Stomach smooth muscle (tissue), 2 donors: ENCODE measurements around the gene NUDT15.

Source experiments
- H3K27ac ChIP-seq: one replicate; pipeline ENCODE4 v1.7.0; 2013; ENCODE audit warnings: mild to moderate bottlenecking, low read length, inconsistent platforms
- H3K27me3 ChIP-seq, 2 donors: one replicate each; pipeline ENCODE4 v1.7.0; 2013; ENCODE audit warnings: low read length in 2 of 2; ENCODE audit not compliant: insufficient read depth in 2 of 2, control insufficient read depth in 1 of 2
- H3K36me3 ChIP-seq, 2 donors: one replicate each; pipeline ENCODE4 v1.7.0; 2013; ENCODE audit warnings: low read length in 2 of 2; ENCODE audit not compliant: control insufficient read depth in 2 of 2, insufficient read depth in 2 of 2
- H3K4me1 ChIP-seq: one replicate; pipeline ENCODE4 v1.7.0; 2013; ENCODE audit warnings: low read length; ENCODE audit not compliant: control insufficient read depth, insufficient read depth
- H3K4me3 ChIP-seq, 2 donors: one replicate each; pipeline ENCODE4 v1.7.0; 2013; ENCODE audit warnings: low read length in 2 of 2
- H3K9ac ChIP-seq, 2 donors: one replicate each; pipeline ENCODE4 v1.7.0; 2013; ENCODE audit warnings: low read length in 2 of 2, mild to moderate bottlenecking in 1 of 2
- H3K9me3 ChIP-seq, 2 donors: one replicate each; pipeline ENCODE4 v1.7.0; 2013; ENCODE audit warnings: low read length in 2 of 2; ENCODE audit not compliant: control insufficient read depth in 2 of 2
- donor health status: healthy.
- donor health status: Pancreatic carcinoma.

The NUDT15 gene

GRCh38 chr13:48006396-48006795, 31.1 kb upstream of the NUDT15 start:
- H3K27me3 ChIP-seq: no peaks in the 10 kb centered on the region
- H3K4me1 ChIP-seq: peaks cover 4% of the 10 kb centered on the region
- no peak overlapping the region for H3K27ac ChIP-seq
- H3K9ac ChIP-seq: no peak overlapping the region
- H3K4me3 ChIP-seq: no peak overlapping the region
- no peaks in the 10 kb centered on the region for H3K36me3 ChIP-seq
- no peaks in the 10 kb centered on the region for H3K9me3 ChIP-seq

- H3K4me1 ChIP-seq: no peaks in the 10 kb centered on the region
- H3K36me3 ChIP-seq: no peaks in the 10 kb centered on the region
- H3K27ac ChIP-seq: no peak overlapping the region
- H3K9me3 ChIP-seq: no peaks in the 10 kb centered on the region
- H3K27me3 ChIP-seq: no peaks in the 10 kb centered on the region
- H3K4me3 ChIP-seq: no peak overlapping the region
- no peak overlapping the region for H3K9ac ChIP-seq
Measured at GRCh38 chr13:48009284-48009683, 28.2 kb upstream of the NUDT15 start.

GRCh38 chr13:48010698-48011097, 26.8 kb upstream of the NUDT15 start:
- Histone ChIP-seq H3K36me3 (no peaks in the 10 kb centered on the region), H3K4me3 (no peak overlapping the region), H3K4me1 (no peaks in the 10 kb centered on the region), H3K9ac (no peak overlapping the region), H3K27ac (no peak overlapping the region), H3K27me3 (no peaks in the 10 kb centered on the region), H3K9me3 (no peaks in the 10 kb centered on the region)

- no peak overlapping the region for H3K27ac ChIP-seq
- H3K4me3 ChIP-seq: no peak overlapping the region
- no peaks in the 10 kb centered on the region for H3K36me3 ChIP-seq
- H3K27me3 ChIP-seq: no peaks in the 10 kb centered on the region
- no peaks in the 10 kb centered on the region for H3K4me1 ChIP-seq
- no peak overlapping the region for H3K9ac ChIP-seq
- H3K9me3 ChIP-seq: no peaks in the 10 kb centered on the region
Measured at GRCh38 chr13:48012668-48013067, 24.9 kb upstream of the NUDT15 start.

GRCh38 chr13:48014359-48014758, 23.2 kb upstream of the NUDT15 start:
- Histone ChIP-seq H3K9ac (no peak overlapping the region), H3K4me1 (no peaks in the 10 kb centered on the region), H3K27ac (no peak overlapping the region)

GRCh38 chr13:48018637-48019036, 18.9 kb upstream of the NUDT15 start:
- Histone ChIP-seq H3K9me3 (no peaks in the 10 kb centered on the region), H3K4me1 (no peaks in the 10 kb centered on the region), H3K4me3 (no peak overlapping the region), H3K36me3 (no peaks in the 10 kb centered on the region), H3K9ac (no peak overlapping the region), H3K27me3 (no peaks in the 10 kb centered on the region), H3K27ac (no peak overlapping the region)

More at GRCh38 chr13:48014359-48014758, 23.2 kb upstream of the NUDT15 start:
- Histone ChIP-seq H3K9me3 (no peaks in the 10 kb centered on the region), H3K36me3 (no peaks in the 10 kb centered on the region), H3K4me3 (no peak overlapping the region), H3K27me3 (no peaks in the 10 kb centered on the region)

GRCh38 chr13:48019796-48020195, 17.7 kb upstream of the NUDT15 start:
- H3K4me3 ChIP-seq: no peak overlapping the region
- no peaks in the 10 kb centered on the region for H3K4me1 ChIP-seq
- H3K9ac ChIP-seq: no peak overlapping the region
- H3K36me3 ChIP-seq: no peaks in the 10 kb centered on the region
- no peaks in the 10 kb centered on the region for H3K9me3 ChIP-seq
- H3K27ac ChIP-seq: no peak overlapping the region
- H3K27me3 ChIP-seq: no peaks in the 10 kb centered on the region

GRCh38 chr13:48028066-48028465, 9.5 kb upstream of the NUDT15 start:
- no peak overlapping the region for H3K27ac ChIP-seq
- H3K4me3 ChIP-seq: no peak overlapping the region
- no peaks in the 10 kb centered on the region for H3K27me3 ChIP-seq
- no peaks in the 10 kb centered on the region for H3K36me3 ChIP-seq
- no peaks in the 10 kb centered on the region for H3K4me1 ChIP-seq
- no peak overlapping the region for H3K9ac ChIP-seq
- H3K9me3 ChIP-seq: no peaks in the 10 kb centered on the region

- Histone ChIP-seq H3K4me3 (no peak overlapping the region), H3K27ac (no peak overlapping the region), H3K36me3 (no peaks in the 10 kb centered on the region), H3K27me3 (no peaks in the 10 kb centered on the region), H3K9me3 (no peaks in the 10 kb centered on the region), H3K9ac (no peak overlapping the region), H3K4me1 (no peaks in the 10 kb centered on the region)
Measured at GRCh38 chr13:48029859-48030258, 7.7 kb upstream of the NUDT15 start.

GRCh38 chr13:48038761-48039160, 1.2 kb downstream of the NUDT15 start:
- Histone ChIP-seq H3K9me3 (no peaks in the 10 kb centered on the region), H3K4me3 (no peak overlapping the region), H3K27me3 (no peaks in the 10 kb centered on the region), H3K27ac (no peak overlapping the region), H3K4me1 (peaks cover 12% of the 10 kb centered on the region), H3K9ac (no peak overlapping the region), H3K36me3 (peaks cover 0 to 5% of the 10 kb centered on the region in 2 donors)

- Histone ChIP-seq H3K9ac (no peak overlapping the region), H3K4me3 (no peak overlapping the region), H3K4me1 (peaks cover 12% of the 10 kb centered on the region), H3K9me3 (no peaks in the 10 kb centered on the region), H3K27me3 (no peaks in the 10 kb centered on the region), H3K27ac (no peak overlapping the region), H3K36me3 (peaks cover 0 to 5% of the 10 kb centered on the region in 2 donors)
Measured at GRCh38 chr13:48040049-48040448, 2.5 kb downstream of the NUDT15 start.
